Mesothelial cell of epicardium (in vitro differentiated cells): ENCODE measurements around the gene CASP2. TPM values are rescaled to one million over a fixed set of nuclear protein-coding genes. Genes with fewer than 3 reads are reported as not detected.

ENCODE experiments used
- DNase-seq, 2 experiments: peaks; one replicate each; pipeline ENCODE4 v3.0.0; 2021; ENCODE audit warnings: low spot score in 2 of 2; ENCODE audit not compliant: unreplicated experiment in 2 of 2
- H3K27ac Mint-ChIP-seq: 2 replicates; pipeline ENCODE4 v1.8.0; 2021; ENCODE audit warnings: mixed read lengths
- H3K27me3 Mint-ChIP-seq: 2 replicates; pipeline ENCODE4 v1.8.0; 2021; ENCODE audit warnings: low read depth, mixed read lengths
- H3K36me3 Mint-ChIP-seq: 2 replicates; pipeline ENCODE4 v1.8.0; 2021; ENCODE audit warnings: mixed read lengths
- H3K4me1 Mint-ChIP-seq: 2 replicates; pipeline ENCODE4 v1.8.0; 2021; ENCODE audit warnings: mixed read lengths
- H3K4me3 Mint-ChIP-seq: 2 replicates; pipeline ENCODE4 v1.8.0; 2021; ENCODE audit warnings: mild to moderate bottlenecking, moderate library complexity, mixed read lengths
- H3K9me3 Mint-ChIP-seq: 2 replicates; pipeline ENCODE4 v1.8.0; 2021; ENCODE audit warnings: mixed read lengths
- total RNA-seq: library from RNA; stranded (reverse); gene quantifications from 3 replicates; pipeline ENCODE4 v1.2.1, GENCODE V29; 2021
- TF ChIP-seq, protein P1 (sequence below): fragments of 200-600 bp; sonication (generic); IDR thresholded peaks from one replicate; pipeline ENCODE4 v1.5.0; 2021; ENCODE audit warnings: antibody characterized with exemption; ENCODE audit not compliant: unreplicated experiment

Gene CASP2
- total RNA-seq, 1 donor from 2014 or later: 53.3 TPM

DNA sequence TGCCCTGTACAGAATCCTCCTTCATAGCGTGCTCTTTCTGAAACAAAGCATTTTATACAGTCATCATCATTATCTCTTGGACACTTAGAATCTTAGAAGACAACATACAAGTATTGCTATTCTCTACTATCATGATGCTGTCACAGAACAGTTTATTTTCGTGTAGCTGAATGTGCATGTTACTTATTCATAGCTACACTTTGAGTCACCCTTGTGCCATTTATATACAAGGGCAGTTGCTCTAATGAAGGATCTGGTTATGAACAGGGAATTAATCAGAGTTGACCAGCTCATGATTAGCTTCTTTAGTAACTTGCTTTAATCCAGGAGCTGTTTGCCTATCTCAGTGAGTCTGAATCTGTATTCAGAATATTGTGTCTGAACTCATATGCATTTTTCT is 11.2 kb downstream of the CASP2 start:
- TF ChIP-seq, protein P1, sequence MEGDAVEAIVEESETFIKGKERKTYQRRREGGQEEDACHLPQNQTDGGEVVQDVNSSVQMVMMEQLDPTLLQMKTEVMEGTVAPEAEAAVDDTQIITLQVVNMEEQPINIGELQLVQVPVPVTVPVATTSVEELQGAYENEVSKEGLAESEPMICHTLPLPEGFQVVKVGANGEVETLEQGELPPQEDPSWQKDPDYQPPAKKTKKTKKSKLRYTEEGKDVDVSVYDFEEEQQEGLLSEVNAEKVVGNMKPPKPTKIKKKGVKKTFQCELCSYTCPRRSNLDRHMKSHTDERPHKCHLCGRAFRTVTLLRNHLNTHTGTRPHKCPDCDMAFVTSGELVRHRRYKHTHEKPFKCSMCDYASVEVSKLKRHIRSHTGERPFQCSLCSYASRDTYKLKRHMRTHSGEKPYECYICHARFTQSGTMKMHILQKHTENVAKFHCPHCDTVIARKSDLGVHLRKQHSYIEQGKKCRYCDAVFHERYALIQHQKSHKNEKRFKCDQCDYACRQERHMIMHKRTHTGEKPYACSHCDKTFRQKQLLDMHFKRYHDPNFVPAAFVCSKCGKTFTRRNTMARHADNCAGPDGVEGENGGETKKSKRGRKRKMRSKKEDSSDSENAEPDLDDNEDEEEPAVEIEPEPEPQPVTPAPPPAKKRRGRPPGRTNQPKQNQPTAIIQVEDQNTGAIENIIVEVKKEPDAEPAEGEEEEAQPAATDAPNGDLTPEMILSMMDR: no peak
- DNase-seq: no peak
- no peaks in the 10 kb centered on the region for H3K27me3 Mint-ChIP-seq
- peaks cover 59% of the 10 kb centered on the region for H3K36me3 Mint-ChIP-seq
- H3K9me3 Mint-ChIP-seq: no peaks in the 10 kb centered on the region
- peaks cover 20% of the 10 kb centered on the region for H3K4me1 Mint-ChIP-seq
- H3K27ac Mint-ChIP-seq: no peak overlapping the region
- no peak overlapping the region for H3K4me3 Mint-ChIP-seq

DNA sequence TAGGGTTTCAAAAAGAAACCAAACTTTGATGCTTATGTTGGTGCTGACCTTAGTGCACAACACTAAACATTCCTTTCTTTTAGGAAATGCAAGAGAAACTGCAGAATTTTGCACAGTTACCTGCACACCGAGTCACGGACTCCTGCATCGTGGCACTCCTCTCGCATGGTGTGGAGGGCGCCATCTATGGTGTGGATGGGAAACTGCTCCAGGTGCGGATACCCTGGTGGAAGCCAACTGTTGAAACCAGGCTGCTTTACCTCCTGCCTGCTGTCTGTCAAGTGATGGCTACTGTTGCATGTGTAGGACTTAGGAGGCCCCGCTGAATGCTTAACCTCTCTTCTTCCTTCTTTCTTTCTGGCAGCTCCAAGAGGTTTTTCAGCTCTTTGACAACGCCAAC is 11.7 kb downstream of the CASP2 start:
- no peak overlapping the region for H3K27ac Mint-ChIP-seq
- TF ChIP-seq, protein P1: peak; percentile 24
- H3K27me3 Mint-ChIP-seq: no peaks in the 10 kb centered on the region
- peaks cover 60% of the 10 kb centered on the region for H3K36me3 Mint-ChIP-seq
- H3K4me1 Mint-ChIP-seq: peaks cover 20% of the 10 kb centered on the region
- no peak for DNase-seq
- no peaks in the 10 kb centered on the region for H3K9me3 Mint-ChIP-seq
- H3K4me3 Mint-ChIP-seq: no peak overlapping the region

DNA sequence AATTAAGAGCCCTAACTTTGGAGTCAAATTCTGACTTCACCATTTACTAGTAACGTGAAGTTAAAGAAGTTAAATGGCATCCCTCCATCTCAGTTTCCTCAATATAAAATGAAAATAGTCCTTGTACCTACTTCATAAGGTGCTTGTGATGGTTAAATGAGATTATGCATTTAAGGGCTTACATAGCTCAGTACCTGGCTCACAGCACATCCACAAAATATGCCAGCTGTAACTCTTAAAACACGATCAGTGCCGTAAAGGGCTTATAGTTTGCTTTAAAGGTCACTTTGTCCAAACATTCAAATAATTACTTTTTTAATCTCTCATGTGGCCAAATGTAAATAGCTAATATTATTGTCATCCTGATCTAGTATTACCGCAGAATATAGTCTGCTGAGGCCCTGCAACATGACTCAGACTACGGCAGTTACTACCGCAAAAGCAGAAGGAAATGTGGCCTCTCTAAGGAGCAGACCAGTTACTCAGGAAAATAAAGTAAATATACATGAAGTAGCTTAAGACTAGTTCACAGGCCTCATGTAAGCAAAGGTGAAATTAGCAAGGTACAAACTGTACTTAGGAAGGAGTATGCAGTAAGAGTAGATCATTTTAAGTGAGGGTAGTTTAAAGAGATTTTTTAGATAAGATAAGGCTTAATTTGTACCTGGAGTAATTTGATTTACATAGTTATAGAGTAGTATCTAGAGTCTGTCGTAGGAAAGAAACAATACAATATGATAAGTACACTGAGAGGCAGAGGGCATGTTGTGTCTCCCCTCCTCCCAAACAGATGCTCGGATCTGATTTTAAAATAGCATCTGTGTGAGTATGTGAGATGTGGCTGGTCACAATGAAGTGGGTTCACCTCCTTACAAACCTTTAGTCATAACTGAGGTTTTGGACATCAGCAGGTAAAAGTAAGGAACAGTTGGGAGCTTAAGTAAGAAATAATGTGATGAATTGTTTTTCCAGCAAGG is 13.1 kb downstream of the CASP2 start:
- H3K4me1 Mint-ChIP-seq: peaks cover 10% of the 10 kb centered on the region
- no peaks in the 10 kb centered on the region for H3K27me3 Mint-ChIP-seq
- H3K36me3 Mint-ChIP-seq: peaks cover 63% of the 10 kb centered on the region
- no peak overlapping the region for H3K27ac Mint-ChIP-seq
- no peak for DNase-seq
- no peaks in the 10 kb centered on the region for H3K9me3 Mint-ChIP-seq
- H3K4me3 Mint-ChIP-seq: no peak overlapping the region
- TF ChIP-seq, protein P1: no peak

DNA sequence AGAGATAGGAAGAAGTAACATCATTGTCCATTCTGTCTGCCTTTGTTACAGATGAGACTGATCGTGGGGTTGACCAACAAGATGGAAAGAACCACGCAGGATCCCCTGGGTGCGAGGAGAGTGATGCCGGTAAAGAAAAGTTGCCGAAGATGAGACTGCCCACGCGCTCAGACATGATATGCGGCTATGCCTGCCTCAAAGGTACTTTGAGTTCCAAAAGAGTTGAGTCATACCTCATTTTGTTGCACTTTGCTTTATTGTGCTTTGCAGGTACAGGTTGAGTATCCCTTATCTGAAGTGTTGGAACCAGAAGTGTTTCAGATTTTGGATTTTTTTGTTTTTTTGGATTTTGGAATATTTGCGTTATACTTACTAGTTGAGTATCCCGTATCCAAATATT is 15.6 kb downstream of the CASP2 start:
- no peaks in the 10 kb centered on the region for H3K9me3 Mint-ChIP-seq
- H3K4me1 Mint-ChIP-seq: no peaks in the 10 kb centered on the region
- no peak for DNase-seq
- no peaks in the 10 kb centered on the region for H3K27me3 Mint-ChIP-seq
- H3K4me3 Mint-ChIP-seq: no peak overlapping the region
- TF ChIP-seq, protein P1: no peak
- H3K36me3 Mint-ChIP-seq: peaks cover 75% of the 10 kb centered on the region
- H3K27ac Mint-ChIP-seq: no peak overlapping the region

DNA sequence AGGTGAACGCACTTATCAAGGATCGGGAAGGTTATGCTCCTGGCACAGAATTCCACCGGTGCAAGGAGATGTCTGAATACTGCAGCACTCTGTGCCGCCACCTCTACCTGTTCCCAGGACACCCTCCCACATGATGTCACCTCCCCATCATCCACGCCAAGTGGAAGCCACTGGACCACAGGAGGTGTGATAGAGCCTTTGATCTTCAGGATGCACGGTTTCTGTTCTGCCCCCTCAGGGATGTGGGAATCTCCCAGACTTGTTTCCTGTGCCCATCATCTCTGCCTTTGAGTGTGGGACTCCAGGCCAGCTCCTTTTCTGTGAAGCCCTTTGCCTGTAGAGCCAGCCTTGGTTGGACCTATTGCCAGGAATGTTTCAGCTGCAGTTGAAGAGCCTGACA is 16.8 kb downstream of the CASP2 start:
- no peak overlapping the region for H3K27ac Mint-ChIP-seq
- TF ChIP-seq, protein P1: no peak
- no peaks in the 10 kb centered on the region for H3K9me3 Mint-ChIP-seq
- H3K4me3 Mint-ChIP-seq: no peak overlapping the region
- DNase-seq: no peak
- H3K27me3 Mint-ChIP-seq: no peaks in the 10 kb centered on the region
- peaks cover 74% of the 10 kb centered on the region for H3K36me3 Mint-ChIP-seq
- H3K4me1 Mint-ChIP-seq: no peaks in the 10 kb centered on the region
